ENCODE measurements around the gene CFAP410. TPM values are rescaled to one million over a fixed set of nuclear protein-coding genes. Genes with fewer than 3 reads are reported as not detected.

The CFAP410 gene
- total and polyA plus RNA-seq, 12 donors, result 10.9 to 34.7 (median 13.9) TPM

DNA sequence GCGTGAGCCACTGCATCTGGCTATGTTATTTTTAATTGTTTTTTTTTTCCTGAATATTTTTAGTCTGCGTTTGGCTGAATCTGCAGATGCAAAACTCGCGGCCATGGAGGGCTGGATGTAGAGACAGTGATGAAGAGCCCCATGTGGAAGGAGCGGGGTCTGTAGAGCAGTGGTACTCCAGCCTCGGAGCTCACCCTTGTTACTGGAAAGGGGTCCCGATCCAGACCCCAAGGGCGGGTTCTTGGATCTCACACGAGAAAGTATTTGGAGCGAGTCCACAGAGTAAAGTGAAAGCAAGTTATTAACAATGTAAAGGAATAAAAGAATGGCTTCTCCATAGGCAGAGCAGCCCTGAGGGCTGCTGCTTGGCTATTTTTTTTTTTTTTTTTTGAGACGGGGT lies 17.0 kb upstream of the CFAP410 start:
- Histone ChIP-seq H3K36me3 (peaks cover 0 to 11% (median 0%) of the 10 kb centered on the region in 9 donors), H3K4me1 (peaks cover 0 to 77% (median 0%) of the 10 kb centered on the region in 9 donors), H3K9me3 (no peaks in the 10 kb centered on the region), H3K27ac (no peak overlapping the region), H3K27me3 (peaks cover 0 to 36% (median 17%) of the 10 kb centered on the region in 7 donors), H3K4me3 (no peak overlapping the region)
- DNase-seq (no peak), ATAC-seq (no peak)
- 87 to 95% methylated on average over 11 of the region's 11 CpGs for WGBS, 2 donors
- intact Hi-C loops (cut with DNase I), result loop anchor here in 1 of 10 donors (10.0 kb wide), 1 partner anchor 119 kb away; no protein-coding TSS in a partner anchor
- TF ChIP-seq, protein P1, sequence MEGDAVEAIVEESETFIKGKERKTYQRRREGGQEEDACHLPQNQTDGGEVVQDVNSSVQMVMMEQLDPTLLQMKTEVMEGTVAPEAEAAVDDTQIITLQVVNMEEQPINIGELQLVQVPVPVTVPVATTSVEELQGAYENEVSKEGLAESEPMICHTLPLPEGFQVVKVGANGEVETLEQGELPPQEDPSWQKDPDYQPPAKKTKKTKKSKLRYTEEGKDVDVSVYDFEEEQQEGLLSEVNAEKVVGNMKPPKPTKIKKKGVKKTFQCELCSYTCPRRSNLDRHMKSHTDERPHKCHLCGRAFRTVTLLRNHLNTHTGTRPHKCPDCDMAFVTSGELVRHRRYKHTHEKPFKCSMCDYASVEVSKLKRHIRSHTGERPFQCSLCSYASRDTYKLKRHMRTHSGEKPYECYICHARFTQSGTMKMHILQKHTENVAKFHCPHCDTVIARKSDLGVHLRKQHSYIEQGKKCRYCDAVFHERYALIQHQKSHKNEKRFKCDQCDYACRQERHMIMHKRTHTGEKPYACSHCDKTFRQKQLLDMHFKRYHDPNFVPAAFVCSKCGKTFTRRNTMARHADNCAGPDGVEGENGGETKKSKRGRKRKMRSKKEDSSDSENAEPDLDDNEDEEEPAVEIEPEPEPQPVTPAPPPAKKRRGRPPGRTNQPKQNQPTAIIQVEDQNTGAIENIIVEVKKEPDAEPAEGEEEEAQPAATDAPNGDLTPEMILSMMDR (IDR thresholded peaks at IDR 0.05), result no peak

DNA sequence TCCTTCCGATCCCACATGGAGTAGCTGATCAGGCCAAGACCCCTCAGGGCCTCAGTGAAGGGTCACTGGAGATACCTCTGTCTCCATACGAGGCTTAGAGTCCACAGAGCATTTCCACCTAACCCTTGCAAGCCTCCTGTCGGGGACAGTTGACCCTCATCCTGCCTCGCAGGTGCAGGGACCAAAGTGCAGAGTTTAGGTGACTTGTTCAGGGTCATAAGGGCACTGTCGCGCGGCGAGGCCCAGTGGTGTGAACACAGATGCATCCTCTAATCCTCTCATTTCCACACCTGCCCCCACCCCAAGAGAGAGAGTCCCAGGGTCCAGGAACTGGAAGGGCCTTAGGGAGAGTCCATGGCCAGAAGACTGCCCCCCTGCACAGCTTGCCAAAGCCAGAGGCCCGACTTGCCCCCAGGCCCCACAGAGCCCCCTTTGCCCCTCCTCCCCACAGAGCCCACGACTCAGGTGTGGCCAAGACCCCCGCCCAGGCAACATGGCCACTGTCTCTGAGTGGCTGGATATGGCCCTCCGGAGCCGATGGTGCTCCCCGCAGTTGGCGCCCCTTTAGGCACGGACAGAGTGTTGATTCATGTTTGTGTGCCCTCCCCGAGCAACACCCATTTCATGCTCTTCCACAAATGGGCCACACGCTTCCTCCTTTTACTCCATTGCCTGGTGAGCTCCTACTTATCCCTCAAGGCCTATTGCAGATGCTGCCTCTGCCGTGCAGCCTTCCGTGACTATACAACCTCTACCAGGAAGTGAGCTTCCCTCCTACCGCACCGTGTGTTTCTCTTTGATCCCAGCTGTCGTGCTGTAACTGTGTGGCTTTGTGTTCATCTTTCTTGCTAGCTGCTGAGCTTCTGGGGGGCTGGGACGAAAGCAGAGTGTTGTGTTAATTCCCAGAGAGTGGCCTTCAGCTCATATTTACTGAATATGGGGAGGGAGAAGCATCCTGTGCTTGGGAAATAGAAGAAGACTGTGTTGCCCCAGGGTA lies 15.9 kb upstream of the CFAP410 start:
- Histone ChIP-seq H3K4me3 (peak overlapping the region in 2 of 10 donors; percentile 25 to 61), H3K36me3 (peaks cover 0 to 11% (median 0%) of the 10 kb centered on the region in 9 donors), H3K4me1 (peaks cover 0 to 78% (median 0%) of the 10 kb centered on the region in 9 donors), H3K27ac (peak overlapping the region in 1 of 10 donors; percentile 89), H3K27me3 (peaks cover under 1 to 43% (median 24%) of the 10 kb centered on the region in 7 donors), H3K9me3 (no peaks in the 10 kb centered on the region)
- DNase-seq, result no peak
- 78 to 79% methylated on average over 24 of the region's 24 CpGs for WGBS, 2 donors
- intact Hi-C loops (cut with DNase I), result loop anchor here in 1 of 10 donors (10.0 kb wide), 1 partner anchor 120 kb away; no protein-coding TSS in a partner anchor
- no peak for ATAC-seq
- TF ChIP-seq, protein P1 (IDR thresholded peaks at IDR 0.05), result no peak

DNA sequence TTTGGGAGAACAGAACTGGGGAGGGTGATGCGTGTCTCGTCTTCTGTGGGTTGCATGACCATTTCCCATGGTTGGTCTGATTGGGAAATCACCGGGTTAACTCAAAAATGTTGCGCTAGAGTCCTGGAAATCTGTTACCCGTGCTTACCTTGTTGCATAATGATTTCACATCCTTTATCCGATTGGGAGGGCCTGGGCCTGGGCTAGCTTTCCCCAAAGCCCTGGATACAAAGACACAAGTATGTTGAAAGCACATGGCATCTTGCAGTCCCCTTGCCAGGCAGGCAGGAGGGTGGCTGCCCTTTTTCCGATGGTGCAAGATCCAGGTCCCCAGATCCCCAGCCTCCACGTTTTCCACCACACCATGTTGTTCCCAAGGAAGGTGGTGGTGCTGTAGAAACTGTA lies 14.8 kb upstream of the CFAP410 start:
- H3K27me3 ChIP-seq, result peaks cover 12 to 49% (median 34%) of the 10 kb centered on the region in 7 donors
- TF ChIP-seq, protein P1 (IDR thresholded peaks at IDR 0.05), result no peak
- peak in 1 of 8 donors; percentile 27 for ATAC-seq
- peak overlapping the region in 6 of 10 donors; percentile 10 to 61 (median 32) for H3K4me3 ChIP-seq
- intact Hi-C loops (cut with DNase I), result loop anchor here in 1 of 10 donors (10.0 kb wide), 1 partner anchor 121 kb away; no protein-coding TSS in a partner anchor
- no peaks in the 10 kb centered on the region for H3K9me3 ChIP-seq
- DNase-seq, result no peak
- WGBS, 2 donors, result 61 to 69% methylated on average over 8 of the region's 8 CpGs
- H3K27ac ChIP-seq, result peak overlapping the region in 5 of 10 donors; percentile 10 to 89 (median 25)
- peaks cover 0 to 71% (median 0%) of the 10 kb centered on the region in 9 donors for H3K4me1 ChIP-seq
- H3K36me3 ChIP-seq, result peaks cover 0 to 11% (median 0%) of the 10 kb centered on the region in 9 donors

Measured in heart right ventricle (tissue), 16 donors.